SK-N-MC (cell line): ENCODE measurements around the gene ZFAND3.

Experiments used
- DNase-seq: peaks from one replicate; pipeline ENCODE4 v3.0.0-alpha.2; 2011; ENCODE audit warnings: low read depth, low spot score
- H3K27ac ChIP-seq: fragments of 200-600 bp; sonication (generic); 2 replicates; pipeline ENCODE4 v1.5.1; 2016; ENCODE audit warnings: mixed run types
- H3K36me3 ChIP-seq: fragments of 200-600 bp; sonication (generic); 2 replicates; pipeline ENCODE4 v1.6.1; 2017; ENCODE audit warnings: antibody characterized with exemption, low read length, mixed read lengths; ENCODE audit not compliant: insufficient read depth
- H3K4me3 ChIP-seq: fragments of 200-600 bp; sonication (generic); 2 replicates; pipeline ENCODE4 v1.5.1; 2016
- H3K9ac ChIP-seq: fragments of 200-600 bp; sonication (generic); 2 replicates; pipeline ENCODE4 v1.8.0; 2017; ENCODE audit warnings: mixed run types, mixed read lengths; ENCODE audit not compliant: insufficient read length
- H3K9me3 ChIP-seq: fragments of 200-600 bp; sonication (generic); 2 replicates; pipeline ENCODE4 v1.6.1; 2017; ENCODE audit warnings: low read depth, mild to moderate bottlenecking, antibody characterized with exemption, low read length, moderate library complexity, mixed read lengths
- EZH2 ChIP-seq: fragments of 200-600 bp; sonication (generic); IDR thresholded peaks from one replicate; pipeline ENCODE4 v1.6.1; 2017; ENCODE audit warnings: antibody characterized with exemption
- FOXP2 ChIP-seq: optimal IDR thresholded peaks from 2 replicates; pipeline ENCODE3; 2011; ENCODE audit warnings: mild to moderate bottlenecking, moderate library complexity; ENCODE audit not compliant: insufficient read depth; ENCODE audit errors: extremely low read length, control extremely low read depth
- POLR2AphosphoS5 ChIP-seq: IDR thresholded peaks from 2 replicates; pipeline ENCODE4 v1.6.1; 2012; ENCODE audit warnings: mild to moderate bottlenecking, low read depth, low read length, borderline replicate concordance

Gene ZFAND3

GRCh38 chr6:37922563-37922962, 103.0 kb downstream of the ZFAND3 start:
- Histone ChIP-seq H3K4me3 (no peak overlapping the region), H3K36me3 (no peaks in the 10 kb centered on the region), H3K27ac (no peak overlapping the region), H3K9ac (no peak overlapping the region), H3K9me3 (no peaks in the 10 kb centered on the region)
- no peak for DNase-seq
- TF ChIP-seq FOXP2 (no peak), POLR2AphosphoS5 (no peak), EZH2 (no peak)

- TF ChIP-seq POLR2AphosphoS5 = no peak
- no peak for TF ChIP-seq EZH2
- TF ChIP-seq FOXP2 = no peak
- no peak overlapping the region for H3K27ac ChIP-seq
- no peak for DNase-seq
- no peaks in the 10 kb centered on the region for H3K36me3 ChIP-seq
- no peaks in the 10 kb centered on the region for H3K9me3 ChIP-seq
- no peak overlapping the region for H3K4me3 ChIP-seq
- H3K9ac ChIP-seq = no peak overlapping the region
These were observed 104.0 kb downstream of the ZFAND3 start for GRCh38 chr6:37923514-37923913.

GRCh38 chr6:37926661-37927060, 107.1 kb downstream of the ZFAND3 start:
- Histone ChIP-seq H3K4me3 (no peak overlapping the region), H3K27ac (no peak overlapping the region), H3K9ac (no peak overlapping the region), H3K9me3 (no peaks in the 10 kb centered on the region), H3K36me3 (peaks cover 5% of the 10 kb centered on the region; the same call in 1 of the 2 replicates)
- DNase-seq = no peak
- TF ChIP-seq EZH2 (no peak), FOXP2 (no peak), POLR2AphosphoS5 (no peak)

GRCh38 chr6:37928217-37928616, 108.7 kb downstream of the ZFAND3 start:
- Histone ChIP-seq H3K36me3 (peaks cover 5% of the 10 kb centered on the region; the same call in 1 of the 2 replicates), H3K9me3 (no peaks in the 10 kb centered on the region), H3K4me3 (no peak overlapping the region), H3K27ac (no peak overlapping the region), H3K9ac (no peak overlapping the region)
- no peak for TF ChIP-seq EZH2
- no peak for TF ChIP-seq POLR2AphosphoS5
- no peak for DNase-seq

- no peak for DNase-seq
- TF ChIP-seq FOXP2 = no peak
- TF ChIP-seq POLR2AphosphoS5 = no peak
- TF ChIP-seq EZH2 = no peak
- Histone ChIP-seq H3K27ac (peak overlapping the region; percentile 30; the same call in 1 of the 2 replicates), H3K4me3 (no peak overlapping the region), H3K9ac (no peak overlapping the region), H3K36me3 (peaks cover 5% of the 10 kb centered on the region; the same call in 1 of the 2 replicates), H3K9me3 (no peaks in the 10 kb centered on the region)
These were observed 110.9 kb downstream of the ZFAND3 start for GRCh38 chr6:37930288-37930971.

GRCh38 chr6:37931066-37931465, 111.5 kb downstream of the ZFAND3 start:
- no peaks in the 10 kb centered on the region for H3K9me3 ChIP-seq
- H3K27ac ChIP-seq = peak overlapping the region; percentile 30; the same call in 1 of the 2 replicates
- no peak overlapping the region for H3K4me3 ChIP-seq
- H3K36me3 ChIP-seq = peaks cover 5% of the 10 kb centered on the region; the same call in 1 of the 2 replicates
- no peak for DNase-seq
- TF ChIP-seq FOXP2 (no peak), POLR2AphosphoS5 (no peak), EZH2 (no peak)
- no peak overlapping the region for H3K9ac ChIP-seq

GRCh38 chr6:37934276-37934675, 114.7 kb downstream of the ZFAND3 start:
- Histone ChIP-seq H3K9ac (no peak overlapping the region), H3K9me3 (no peaks in the 10 kb centered on the region), H3K27ac (no peak overlapping the region), H3K36me3 (peaks cover 5% of the 10 kb centered on the region; the same call in 1 of the 2 replicates), H3K4me3 (no peak overlapping the region)
- DNase-seq = no peak
- no peak for TF ChIP-seq FOXP2
- no peak for TF ChIP-seq EZH2
- no peak for TF ChIP-seq POLR2AphosphoS5

- Histone ChIP-seq H3K9ac (no peak overlapping the region), H3K4me3 (peak overlapping the region; percentile 64), H3K9me3 (no peaks in the 10 kb centered on the region), H3K27ac (peak overlapping the region; percentile 92), H3K36me3 (no peaks in the 10 kb centered on the region)
- DNase-seq = no peak
- TF ChIP-seq EZH2 (no peak), POLR2AphosphoS5 (no peak), FOXP2 (no peak)
These were observed 116.6 kb downstream of the ZFAND3 start for GRCh38 chr6:37936150-37936549.
